Measurements from ENCODE around the gene EPHB2.
"Not testable (repeated sequence)": the region's sequence is repeated elsewhere in the genome, so short reads cannot be mapped to it uniquely, and the experiment has no call there.

Gene EPHB2

DNA sequence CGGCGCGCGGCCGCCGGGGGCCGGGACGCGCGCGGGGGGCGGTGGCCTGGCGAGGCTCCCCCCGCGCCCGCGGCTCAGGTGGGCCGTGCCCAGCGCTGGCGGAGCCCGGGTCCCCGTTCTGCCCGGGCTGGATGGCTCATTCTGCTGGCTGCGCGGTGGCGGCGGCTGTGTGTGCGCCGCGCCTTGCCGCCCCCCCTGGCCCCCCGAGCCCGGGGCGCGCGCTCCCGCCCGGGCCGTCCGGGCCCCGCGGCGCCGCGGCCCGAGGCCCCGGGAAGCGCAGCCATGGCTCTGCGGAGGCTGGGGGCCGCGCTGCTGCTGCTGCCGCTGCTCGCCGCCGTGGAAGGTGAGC, at the start of gene EPHB2:
TSS of gene EPHB2 (plus strand) at position 139 of the 349 bp plus-strand sequence. CDS start at position 283, 144 bp downstream.
- DNase-seq (ENCODE audit: low read depth), result no peak

DNA sequence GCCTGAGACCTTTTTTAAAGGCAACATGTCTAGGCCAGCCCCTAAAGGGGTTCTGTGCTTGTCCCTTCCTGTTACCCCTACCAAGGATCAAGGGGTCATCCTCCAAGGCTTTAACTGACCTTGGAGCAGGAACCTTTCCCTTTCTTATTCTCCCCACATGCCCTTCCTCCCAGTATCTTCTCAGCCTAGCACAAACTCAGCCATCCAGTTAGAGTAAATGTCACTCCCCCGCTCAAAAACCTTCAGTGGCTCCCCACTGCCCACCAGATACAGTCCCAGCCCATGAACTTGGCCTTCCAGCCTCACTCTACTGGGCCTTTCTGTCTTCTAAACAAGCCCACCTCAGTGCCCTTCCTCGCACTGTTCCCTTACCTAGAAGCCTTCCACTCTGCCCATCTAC, 48.8 kb upstream of the EPHB2 start:
- DNase-seq (ENCODE audit: low read depth), result no peak

DNA sequence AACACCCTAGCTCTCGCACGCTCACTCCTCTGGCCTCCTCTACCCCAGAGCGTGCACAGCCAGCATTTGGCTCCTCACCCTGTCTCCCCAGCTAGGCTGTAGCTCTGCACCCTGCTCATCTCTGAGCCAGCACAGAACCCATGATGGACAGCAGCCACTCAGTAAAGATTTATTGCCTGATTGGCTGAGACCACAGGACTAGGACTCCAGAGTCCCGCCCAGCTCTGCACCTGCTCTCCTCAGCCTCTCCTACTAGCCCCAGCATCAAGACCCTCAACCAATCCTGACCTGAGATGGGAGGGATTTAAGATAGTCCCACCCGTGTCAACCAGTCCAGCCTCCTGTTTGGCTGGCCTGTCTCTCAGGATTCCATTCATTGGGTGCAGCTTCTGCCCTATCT, 48.3 kb upstream of the EPHB2 start:
- DNase-seq (ENCODE audit: low read depth), result no peak

DNA sequence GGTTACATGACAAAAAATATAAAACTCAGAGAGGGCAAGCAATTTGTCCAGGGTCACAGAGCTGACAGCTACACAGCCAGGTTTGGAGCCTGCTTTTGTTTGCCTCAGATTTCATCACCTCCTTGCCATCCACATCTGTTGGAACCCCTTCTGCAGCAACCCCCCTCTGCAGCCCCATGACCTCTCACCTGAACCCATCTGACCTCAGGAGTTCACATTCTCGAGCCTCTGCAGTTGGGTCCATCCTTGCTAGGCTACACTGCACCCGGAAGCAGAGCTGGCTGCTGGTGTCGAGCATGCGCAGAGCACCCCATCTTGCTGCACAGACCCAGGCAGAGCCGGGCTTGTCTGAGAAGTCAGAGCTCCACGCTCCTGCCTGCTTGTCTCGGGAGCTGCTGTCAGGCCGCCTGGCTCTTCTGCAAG, 47.6 kb upstream of the EPHB2 start:
- no peak for DNase-seq (ENCODE audit: low read depth)

DNA sequence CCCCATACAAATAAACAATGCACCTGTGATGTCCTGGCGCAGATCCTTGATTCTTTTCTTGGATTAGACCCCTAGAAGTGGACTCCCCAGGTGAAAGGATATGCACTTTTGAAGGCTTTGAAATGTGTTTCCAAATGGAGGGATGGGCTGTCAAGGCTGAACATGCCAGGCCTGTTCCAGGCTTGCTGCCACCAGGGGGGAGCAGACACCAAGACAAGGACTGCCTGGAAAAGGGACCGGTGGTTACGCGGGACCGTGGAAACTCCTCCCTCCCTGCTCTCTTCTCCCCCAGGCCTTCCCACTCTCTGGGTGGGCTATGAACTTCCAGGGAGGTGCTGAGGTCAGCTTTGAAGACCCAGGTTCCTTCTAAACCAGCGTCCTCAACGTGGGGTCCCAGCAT, 44.9 kb upstream of the EPHB2 start:
- no peak for DNase-seq (ENCODE audit: low read depth)

DNA sequence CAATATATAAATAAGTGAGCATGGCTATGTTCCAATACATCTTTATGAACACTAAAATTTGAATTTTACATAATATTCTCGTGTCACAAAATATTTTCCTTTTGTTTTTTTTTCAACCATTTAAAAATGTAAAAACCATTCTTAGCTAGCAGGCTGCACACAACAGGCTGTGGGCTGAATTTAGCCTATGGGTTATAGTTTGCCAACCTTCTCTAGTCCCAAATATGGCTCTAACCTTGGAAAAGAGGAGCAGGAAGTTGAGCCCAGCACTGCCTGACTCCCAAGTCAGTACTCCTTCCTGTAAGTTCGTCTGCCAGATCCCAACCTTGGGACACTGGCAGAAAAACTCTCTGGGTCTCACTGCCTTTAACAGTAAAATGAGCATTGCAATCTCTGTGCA, 44.2 kb upstream of the EPHB2 start:
- DNase-seq (ENCODE audit: low read depth), result no peak

DNA sequence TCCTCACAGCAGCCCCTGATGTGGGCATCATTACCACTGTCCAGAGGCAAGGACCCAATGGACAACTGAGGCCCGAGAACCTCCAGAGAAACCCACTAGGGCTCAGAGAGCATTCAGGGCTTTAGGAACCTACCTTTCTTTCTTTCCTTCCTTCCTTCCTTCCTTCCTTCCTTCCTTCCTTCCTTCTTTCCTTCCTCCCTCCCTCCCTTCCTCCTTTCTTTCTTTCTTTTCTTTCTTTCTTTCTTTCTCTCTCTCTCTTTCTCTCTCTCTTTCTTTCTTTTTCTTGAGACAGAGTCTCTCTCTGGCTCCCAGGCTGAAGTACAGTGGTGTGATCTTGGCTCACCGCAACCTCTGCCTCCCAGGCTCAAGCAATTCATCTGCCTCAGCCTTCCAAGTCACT, 41.8 kb upstream of the EPHB2 start:
- not testable (repeated sequence) for DNase-seq (ENCODE audit: low read depth)

DNA sequence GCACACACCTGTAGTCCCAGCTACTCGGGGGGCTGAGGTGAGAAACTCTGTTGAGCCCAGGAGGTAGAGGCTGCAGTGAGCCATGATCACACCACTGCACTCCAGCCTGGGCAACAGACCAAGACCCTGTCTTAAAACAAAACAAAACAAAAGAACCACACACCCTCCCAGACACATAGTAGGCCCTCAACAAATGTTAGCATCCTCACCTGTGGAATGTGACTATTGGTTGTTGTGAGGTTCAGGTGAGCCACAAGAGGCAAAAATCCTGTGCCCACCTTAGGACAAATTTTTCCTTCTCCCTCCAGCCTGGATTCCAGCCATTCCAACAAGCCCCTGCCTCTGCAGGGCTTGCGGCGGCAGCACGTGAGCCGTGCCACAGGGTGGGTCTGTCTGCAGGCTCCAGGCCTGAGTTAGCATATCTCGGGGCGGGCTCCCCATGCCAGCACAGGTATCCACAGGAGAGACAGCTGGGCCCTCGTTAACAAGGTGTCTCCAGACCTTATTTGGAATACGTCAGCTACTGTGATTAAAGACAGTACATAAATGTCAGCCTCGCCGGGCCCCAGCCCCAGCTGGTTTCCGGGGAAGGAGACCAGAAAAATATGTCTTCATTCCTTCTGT, 40.2 kb upstream of the EPHB2 start:
- DNase-seq (ENCODE audit: low read depth), result no peak

DNA sequence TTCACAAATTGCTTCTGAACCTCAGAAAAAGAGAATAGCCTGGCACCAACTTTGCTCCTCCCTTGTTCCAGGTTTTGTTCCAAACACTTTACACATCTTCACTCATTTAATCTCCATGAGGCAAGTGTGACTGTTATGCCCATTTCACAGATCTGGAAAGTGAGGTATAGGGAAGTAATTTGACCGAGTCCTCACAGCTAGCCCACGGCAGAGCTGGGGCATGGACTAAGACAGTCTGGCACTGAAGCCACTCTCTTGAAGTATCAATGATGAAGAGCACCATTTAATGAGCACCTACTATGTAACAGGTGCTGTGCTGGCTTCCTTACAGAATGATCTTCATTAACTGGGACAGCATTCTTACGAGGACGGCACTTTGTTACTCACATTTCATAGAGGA, 38.6 kb upstream of the EPHB2 start:
- no peak for DNase-seq (ENCODE audit: low read depth)

DNA sequence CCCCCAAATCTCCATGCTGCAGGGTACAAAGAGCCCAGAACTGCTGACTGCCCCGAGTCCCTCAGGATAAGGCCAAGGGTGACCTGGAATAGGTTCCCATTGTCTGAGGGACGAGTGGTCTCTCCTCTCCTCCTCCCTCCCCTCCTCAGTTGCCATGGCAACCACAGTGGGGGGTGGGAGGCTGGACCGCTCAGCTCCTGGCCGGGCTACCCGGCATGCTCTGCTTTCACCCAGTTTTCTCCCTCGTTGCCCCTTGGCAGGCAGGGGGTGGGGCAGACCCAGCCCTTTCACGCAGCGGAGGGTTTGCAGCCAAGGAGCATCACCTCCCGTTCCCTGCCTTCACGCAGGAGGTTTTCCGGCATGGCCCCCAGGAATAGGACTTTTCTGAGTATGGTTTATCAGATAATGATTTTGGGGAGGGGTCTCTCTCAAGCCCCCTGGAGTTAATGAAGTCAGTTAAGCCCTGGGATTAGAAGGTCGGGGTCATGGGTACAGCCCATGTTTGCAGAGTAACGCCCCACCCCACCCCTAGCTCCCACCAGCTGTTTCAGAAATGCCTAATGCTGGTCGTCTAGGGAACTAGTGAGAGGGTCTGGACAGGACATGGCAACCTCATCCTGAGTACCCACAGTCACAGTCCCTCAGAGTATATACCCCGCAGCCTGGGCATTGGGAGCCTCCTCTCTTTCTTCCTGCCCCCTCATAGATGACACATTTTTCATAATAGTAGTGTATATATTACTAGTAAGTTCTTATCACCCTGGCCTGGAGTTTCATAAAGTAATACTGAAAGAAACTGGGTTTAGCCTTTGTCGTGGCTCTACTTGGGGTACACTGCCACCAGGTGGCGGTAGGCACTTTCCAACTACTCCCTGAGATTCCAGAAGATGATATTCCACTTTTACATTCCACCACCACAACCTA, 36.9 kb upstream of the EPHB2 start:
- peak; percentile 45 for DNase-seq (ENCODE audit: low read depth)

DNA sequence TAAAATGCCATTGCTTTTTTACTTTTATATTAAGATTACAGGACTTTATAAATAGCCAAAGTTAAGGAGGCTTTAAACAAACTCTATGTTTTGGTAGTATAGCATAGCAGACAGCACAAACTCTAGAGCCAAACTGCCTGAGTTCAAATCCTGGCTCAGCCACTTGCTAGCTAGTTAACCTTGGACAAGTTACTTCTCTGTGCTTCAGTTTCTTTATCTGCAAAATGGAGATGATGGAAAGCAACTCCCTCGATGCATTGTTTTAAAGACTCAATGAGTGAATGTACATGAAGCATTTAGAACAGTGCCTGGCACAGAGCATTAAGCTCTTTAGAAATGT, 36.3 kb upstream of the EPHB2 start:
- DNase-seq (ENCODE audit: low read depth), result no peak

DNA sequence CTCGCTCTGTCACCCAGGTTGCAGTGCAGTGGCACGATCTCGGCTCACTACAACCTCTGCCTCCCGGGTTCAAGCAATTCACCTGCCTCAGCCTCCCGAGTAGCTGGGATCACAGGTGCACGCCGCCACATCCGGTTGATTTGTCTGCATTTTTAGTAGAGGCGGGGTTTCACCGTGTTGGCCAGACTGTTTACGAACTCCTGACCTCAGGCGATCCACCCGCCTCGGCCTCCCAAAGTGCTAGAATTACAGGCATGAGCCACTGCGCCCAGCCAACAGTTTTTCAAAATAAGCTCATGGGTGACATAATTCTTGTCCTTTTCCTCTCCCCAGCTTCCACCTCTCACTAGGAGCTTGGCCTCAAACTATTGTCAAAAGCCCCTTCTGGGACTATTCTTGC, 34.5 kb upstream of the EPHB2 start:
- DNase-seq (ENCODE audit: low read depth), result not testable (repeated sequence)

DNA sequence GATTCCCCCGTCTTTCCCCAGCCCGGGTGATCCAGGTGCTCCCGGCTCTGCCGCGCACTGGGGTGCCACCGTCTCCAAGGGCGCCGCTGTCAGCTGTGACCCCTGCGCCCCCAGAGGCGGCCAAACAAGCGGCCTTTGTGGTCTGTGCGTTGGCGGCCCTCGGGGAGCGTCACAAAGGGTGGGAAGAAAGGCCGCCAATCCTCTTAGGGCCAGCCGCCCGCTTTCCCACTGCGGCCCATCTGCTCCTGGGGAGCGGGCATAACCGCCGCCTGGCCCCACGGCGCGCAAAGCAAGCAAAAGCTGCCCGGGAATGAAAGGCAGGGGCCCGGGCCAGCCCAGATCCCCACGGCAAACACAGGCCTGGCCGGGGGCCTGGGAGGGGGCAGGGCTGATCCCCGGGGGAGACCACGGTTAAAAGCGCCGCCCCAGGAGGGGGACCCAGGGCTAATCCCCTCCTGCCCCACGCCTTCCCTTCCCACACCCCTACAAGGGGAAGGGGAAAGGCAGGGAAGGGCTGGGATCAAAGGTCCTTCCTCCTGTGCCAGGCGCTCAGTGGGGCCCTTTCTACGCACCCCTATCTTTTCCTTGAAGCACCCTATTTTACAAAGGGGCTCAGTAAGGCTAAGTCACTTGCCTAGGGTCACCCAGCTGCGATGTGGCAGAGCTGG, 33.6 kb upstream of the EPHB2 start:
- no peak for DNase-seq (ENCODE audit: low read depth)

DNA sequence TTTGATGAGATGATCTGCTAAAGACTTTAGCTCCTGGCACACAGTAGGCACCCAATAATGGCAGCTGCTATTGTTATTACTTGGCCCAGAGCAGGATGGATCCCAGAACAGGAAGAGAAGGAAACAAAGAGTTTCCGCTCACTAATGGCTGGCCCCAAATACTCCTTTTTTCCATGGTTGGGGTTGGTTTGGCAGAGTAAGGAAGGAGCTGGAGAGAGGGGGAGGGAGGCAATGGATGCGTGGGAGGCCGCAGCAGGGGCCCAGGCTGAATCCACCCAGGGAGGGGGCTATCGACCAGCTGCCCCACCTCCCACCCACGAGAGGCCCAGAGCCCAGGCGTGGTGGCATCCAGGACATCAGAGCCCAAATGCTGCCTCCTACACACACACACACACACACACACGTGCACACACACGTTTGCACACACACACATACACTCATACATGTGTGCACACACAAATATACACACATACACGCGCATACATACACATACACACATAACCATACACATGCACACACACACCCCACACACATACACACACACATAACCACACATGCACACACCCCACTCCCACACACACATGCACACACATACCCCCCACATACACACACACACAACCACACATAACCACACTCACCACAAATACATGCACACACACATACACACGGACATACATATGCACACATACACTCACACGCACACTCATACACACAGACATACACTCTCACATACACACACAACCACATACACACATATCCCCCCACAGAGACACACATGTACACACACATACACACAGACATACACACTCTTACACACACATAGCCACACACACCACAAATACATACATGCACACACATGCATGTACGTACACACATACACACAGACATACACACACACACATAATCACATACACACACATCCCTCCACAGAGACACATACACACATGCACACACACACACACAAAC, 32.4 kb upstream of the EPHB2 start:
- DNase-seq (ENCODE audit: low read depth), result no peak

DNA sequence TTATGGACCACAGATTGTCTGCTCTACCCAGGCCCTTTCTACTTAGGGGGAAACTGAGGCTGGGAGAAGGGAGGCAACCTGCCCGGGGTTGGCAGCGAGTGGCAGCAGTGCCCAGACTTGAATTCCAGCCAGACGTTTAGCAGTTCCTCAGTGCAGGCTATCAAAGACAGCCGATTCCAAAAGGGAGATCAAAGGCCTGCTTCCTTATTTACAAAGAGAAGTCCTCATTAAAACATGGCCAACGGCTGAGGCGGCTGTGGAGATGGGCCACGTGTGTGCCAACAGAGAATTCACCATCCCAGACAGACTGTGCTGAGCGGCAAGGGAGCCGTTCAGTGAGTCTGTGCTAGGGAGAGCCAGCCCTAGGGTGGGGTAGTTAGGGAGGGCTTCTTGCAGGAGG, 29.9 kb upstream of the EPHB2 start:
- DNase-seq (ENCODE audit: low read depth), result no peak

DNA sequence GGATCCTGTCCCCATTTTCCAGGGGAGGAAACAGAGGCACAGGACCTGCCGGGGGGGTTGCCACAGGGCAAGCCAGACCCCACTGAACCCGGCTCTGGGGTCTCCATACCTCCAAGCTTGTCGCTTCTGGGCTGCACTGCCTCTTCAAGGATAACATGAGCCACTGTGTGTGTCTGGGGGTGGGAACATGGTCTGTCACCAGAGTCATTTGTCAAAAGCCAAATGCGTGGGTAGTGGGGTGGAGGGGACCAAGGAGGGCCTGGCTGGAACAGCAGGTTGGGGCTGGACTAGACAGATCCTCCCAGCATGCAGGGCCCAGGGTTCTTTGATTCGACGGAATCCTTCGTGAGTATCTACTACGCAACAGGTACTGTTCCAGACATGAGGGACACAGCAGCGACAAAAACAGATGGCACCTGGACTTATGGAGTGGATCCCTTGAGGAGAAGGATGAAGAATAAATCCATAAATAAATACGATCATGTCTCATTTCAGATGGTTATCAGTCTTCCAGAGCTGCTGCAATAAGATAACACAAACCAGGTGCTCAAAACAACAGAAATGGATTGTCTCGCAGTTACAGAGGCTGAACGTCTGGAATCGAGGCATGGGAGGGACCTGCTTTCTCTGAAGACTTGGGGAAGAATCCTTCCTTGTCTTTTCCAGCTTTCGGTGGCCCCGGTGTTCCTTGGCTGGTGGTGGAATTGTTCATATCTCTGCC, 28.9 kb upstream of the EPHB2 start:
- no peak for DNase-seq (ENCODE audit: low read depth)

DNA sequence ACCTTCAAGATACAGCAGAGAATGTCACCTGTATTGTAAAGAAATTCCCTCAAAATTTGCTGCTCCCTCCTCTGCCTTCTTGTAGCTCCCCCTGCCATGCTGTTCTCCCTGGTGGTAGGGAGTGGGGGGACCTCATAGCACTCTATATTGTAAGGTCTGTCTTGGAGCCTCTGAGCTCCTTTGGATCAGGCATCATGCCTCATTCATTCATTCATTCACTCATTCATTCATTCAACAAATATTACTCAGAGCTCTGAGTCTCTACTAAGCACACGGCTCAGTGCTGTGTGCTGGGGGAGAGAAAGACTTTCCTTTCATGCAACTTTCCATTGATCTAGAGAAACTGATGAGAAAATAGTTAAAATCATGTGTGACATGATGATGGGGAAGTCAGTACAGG, 27.1 kb upstream of the EPHB2 start:
- no peak for DNase-seq (ENCODE audit: low read depth)

DNA sequence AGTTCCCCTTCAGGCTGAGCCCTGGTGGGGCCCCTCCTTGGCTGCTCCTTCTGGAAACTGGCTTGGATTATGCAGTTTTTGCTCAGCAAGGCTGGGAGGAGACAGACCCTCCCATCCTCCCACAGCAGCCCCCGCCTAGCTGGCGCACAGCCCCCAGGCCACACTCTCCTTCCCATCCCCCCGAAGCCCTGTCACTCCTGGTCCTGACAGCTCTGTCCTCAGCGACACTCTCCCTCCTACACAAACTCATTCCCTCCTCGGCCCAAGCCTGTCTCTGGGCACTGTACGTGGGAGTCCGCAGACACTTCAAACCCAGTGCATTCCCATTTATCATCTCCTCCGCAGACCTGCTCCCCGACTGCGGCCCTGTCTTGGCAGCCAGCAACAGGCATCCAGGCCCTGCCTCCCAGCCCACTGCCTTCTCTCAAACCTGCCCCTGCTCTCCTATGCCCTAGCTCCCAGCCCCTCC, 25.0 kb upstream of the EPHB2 start:
- no peak for DNase-seq (ENCODE audit: low read depth)

DNA sequence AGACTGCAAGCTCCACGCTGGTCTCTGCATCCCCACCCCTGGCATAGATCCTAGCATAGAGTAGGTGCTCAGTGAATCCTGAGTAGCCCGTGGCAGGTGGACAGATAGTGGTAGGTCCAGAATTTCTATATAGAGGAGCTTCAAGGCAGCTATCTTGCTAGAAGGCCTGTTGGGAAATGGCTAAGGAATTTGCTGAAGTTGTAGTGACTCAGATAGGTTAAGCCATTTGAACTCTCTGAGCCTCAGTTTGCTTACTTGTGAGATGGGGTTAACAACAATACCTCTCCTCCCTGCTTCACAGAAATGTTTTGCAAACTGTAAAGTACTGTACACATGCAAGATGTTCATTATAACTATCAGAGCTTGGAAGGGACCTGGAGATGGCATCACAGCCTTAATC, 23.4 kb upstream of the EPHB2 start:
- DNase-seq (ENCODE audit: low read depth), result no peak

DNA sequence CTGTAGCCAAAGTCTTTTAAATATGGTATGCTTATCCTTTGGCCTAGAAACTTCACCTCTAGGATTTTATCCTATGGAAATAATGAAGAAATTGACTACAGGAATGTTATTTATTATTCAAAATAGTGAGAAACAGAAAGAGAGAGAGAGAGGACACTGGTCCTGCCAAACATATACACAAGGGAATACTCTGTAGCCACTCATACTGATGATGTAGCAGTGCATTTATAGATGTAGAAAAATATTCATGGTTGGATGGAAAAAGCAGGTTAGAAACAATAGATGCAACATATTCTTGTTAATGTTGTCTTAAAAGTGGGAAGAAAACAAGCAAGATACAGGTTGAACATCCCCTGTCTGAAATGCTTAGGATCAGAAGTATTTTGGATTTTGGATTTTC, 22.2 kb upstream of the EPHB2 start:
- DNase-seq (ENCODE audit: low read depth), result no peak

DNA sequence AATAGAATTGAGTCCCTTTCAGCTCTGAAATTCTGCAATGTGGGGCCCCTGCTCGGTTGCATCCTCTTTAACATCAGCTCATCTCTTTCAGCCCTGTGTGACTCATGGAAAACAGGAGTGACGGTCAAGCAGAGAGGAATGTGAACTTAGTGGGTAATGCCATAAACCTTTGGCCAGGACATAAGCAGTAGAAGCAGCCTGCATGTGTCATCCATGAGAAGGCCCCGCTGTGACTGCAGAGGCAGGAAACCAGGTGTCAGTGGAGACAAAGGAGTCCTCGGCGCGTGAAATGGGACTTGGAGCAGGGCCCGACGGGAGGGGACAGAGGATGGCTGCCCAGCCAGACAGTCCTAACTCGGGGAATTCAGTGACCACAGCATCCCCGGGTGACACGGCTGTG, 21.1 kb upstream of the EPHB2 start:
- DNase-seq (ENCODE audit: low read depth), result no peak
